ENCODE data around the gene FADS1. TPM values are rescaled to one million over a fixed set of nuclear protein-coding genes. Genes with fewer than 3 reads are reported as not detected.

FADS1 gene
- total and polyA plus RNA-seq, 12 donors, result 28.3 to 410 (median 102) TPM

DNA sequence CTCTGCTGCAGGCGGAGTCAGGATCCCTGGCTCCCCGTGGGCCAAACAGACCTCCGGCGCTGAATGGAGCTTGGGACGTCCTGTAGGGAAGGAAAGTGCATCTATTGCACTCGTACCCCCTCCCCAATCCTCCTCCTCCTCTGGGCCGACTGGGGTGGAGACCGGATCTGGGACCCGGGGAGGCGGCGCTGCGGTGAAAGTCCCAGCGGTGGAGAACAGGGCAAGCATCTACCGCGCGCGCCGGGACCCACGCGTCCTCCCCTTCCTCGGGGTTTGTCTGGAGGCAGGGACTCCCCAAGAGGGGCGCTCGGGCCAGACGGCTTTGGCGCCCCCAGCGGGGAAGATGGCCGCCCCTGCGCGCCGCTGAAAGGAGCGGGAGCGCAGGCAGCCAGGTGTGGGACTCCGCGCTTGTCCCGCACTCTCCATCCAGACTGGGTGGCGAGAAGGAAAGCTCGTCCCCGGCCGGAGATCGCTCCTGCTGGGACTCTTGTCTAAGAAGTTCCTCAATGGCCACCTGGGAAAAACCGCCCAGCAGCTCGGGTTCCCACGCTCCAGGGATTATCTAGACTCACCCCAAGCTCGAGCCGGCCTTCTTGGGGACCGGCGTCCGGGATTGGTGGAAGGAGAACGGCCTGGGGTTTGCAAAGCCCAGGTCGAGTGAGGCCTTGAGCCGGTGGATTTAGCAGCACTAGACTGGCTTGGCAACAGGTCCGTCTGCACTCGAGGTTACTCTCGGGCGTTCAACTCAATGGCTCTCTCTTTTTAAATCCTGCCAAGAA is 12.0 kb upstream of the FADS1 start:
- Histone ChIP-seq H3K27ac (peak overlapping the region; percentile 68 to 98 (median 92)), H3K4me3 (peak overlapping the region; percentile 53 to 81 (median 76)), H3K27me3 (no peaks in the 10 kb centered on the region), H3K4me1 (replicated peaks in 1 of 2) (peaks cover 27 to 54% of the 10 kb centered on the region in 2 donors), H3K9me3 (replicated peaks in 1 of 3) (no peaks in the 10 kb centered on the region), H3K36me3 (replicated peaks in 1 of 2) (no peaks in the 10 kb centered on the region)
- intact Hi-C loops (cut with DNase I), result no loop called here
- 1 to 12% (median 2%) methylated on average over 6 to 55 of the region's 55 CpGs for WGBS, 4 donors
- peak; percentile 54 to 90 (median 82) for DNase-seq
- TF ChIP-seq POLR2A (IDR thresholded peaks at IDR 0.05), result peak in 1 of 2 donors; percentile 76
- TF ChIP-seq, protein P1, sequence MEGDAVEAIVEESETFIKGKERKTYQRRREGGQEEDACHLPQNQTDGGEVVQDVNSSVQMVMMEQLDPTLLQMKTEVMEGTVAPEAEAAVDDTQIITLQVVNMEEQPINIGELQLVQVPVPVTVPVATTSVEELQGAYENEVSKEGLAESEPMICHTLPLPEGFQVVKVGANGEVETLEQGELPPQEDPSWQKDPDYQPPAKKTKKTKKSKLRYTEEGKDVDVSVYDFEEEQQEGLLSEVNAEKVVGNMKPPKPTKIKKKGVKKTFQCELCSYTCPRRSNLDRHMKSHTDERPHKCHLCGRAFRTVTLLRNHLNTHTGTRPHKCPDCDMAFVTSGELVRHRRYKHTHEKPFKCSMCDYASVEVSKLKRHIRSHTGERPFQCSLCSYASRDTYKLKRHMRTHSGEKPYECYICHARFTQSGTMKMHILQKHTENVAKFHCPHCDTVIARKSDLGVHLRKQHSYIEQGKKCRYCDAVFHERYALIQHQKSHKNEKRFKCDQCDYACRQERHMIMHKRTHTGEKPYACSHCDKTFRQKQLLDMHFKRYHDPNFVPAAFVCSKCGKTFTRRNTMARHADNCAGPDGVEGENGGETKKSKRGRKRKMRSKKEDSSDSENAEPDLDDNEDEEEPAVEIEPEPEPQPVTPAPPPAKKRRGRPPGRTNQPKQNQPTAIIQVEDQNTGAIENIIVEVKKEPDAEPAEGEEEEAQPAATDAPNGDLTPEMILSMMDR (IDR thresholded peaks at IDR 0.05), result peak; percentile 6 to 47 (median 38)

- H3K27me3 ChIP-seq, result no peaks in the 10 kb centered on the region
- peaks cover 27 to 49% of the 10 kb centered on the region in 2 donors for H3K4me1 ChIP-seq (replicated peaks in 1 of 2)
- intact Hi-C loops (cut with DNase I), result no loop called here
- no peaks in the 10 kb centered on the region for H3K9me3 ChIP-seq (replicated peaks in 1 of 3)
- TF ChIP-seq, protein P1 (IDR thresholded peaks at IDR 0.05), result no peak
- TF ChIP-seq POLR2A (IDR thresholded peaks at IDR 0.05), result no peak
- 0 to 7% (median 0%) methylated on average over 6 to 16 of the region's 16 CpGs for WGBS, 4 donors
- peak overlapping the region; percentile 68 to 98 (median 92) for H3K27ac ChIP-seq
- peak overlapping the region; percentile 53 to 81 (median 76) for H3K4me3 ChIP-seq
- no peak for DNase-seq
- H3K36me3 ChIP-seq (replicated peaks in 1 of 2), result no peaks in the 10 kb centered on the region
These were observed 11.5 kb upstream of the FADS1 start for GRCh38 chr11:61828379-61828628.

- no peaks in the 10 kb centered on the region for H3K9me3 ChIP-seq (replicated peaks in 1 of 3)
- peak within 1 kb of the TSS; percentile 53 to 81 (median 76) for H3K4me3 ChIP-seq
- 0 to 1% (median 0%) methylated on average over 17 to 83 of the region's 83 CpGs for WGBS, 4 donors
- H3K27ac ChIP-seq, result peak within 1 kb of the TSS; percentile 87 to 98 (median 92)
- peak; percentile 97 to 99 (median 98) for DNase-seq
- peaks cover 27 to 44% of the 10 kb centered on the region in 2 donors for H3K4me1 ChIP-seq (replicated peaks in 1 of 2)
- intact Hi-C loops (cut with DNase I), result no loop called here
- H3K36me3 ChIP-seq (replicated peaks in 1 of 2), result no peaks in the 10 kb centered on the region
- H3K27me3 ChIP-seq, result no peaks in the 10 kb centered on the region
- TF ChIP-seq POLR2A (IDR thresholded peaks at IDR 0.05), result peak; percentile 92 to 93
- TF ChIP-seq, protein P1 (IDR thresholded peaks at IDR 0.05), result peak in 2 of 6 experiments; percentile 29 to 49
These were observed 11.0 kb upstream of the FADS1 start, which contains the start of gene FADS2 for GRCh38 chr11:61827571-61828378. FADS2 (plus strand) TSS chr11:61828300; CDS start chr11:61828391, 91 bp downstream.

DNA sequence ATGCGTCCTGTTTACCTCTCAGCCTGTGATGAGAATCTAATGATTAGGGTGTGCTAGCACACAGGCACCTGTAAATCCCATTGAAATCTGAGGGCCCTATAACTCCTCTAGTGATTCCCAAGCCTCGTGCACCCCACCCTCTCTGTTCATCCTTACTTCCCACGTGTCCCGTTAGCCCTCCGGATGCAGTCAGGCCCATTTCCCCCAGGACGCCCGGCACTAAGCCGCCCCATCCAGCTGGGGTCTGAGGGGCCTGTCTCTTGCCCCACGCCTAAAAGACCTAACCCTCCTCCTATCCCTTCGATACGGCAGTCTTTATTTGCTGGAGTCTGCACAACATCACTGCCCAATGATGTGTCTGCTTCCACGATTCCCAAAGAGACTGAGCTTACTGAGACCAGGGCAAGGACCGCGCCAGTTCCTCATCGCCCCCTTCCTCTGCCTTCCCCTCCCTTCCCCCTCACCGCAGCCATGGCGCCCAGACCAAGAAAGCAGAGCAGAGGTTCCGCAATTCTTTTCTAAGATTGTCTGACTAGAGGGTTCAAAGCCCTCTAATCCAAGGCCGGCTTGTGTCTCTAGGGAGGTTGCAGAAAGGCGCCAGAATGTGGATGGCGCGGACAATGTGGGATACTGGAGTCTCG is 10.2 kb upstream of the FADS1 start:
- intact Hi-C loops (cut with DNase I), result no loop called here
- TF ChIP-seq POLR2A (IDR thresholded peaks at IDR 0.05), result no peak
- TF ChIP-seq, protein P1 (IDR thresholded peaks at IDR 0.05), result no peak
- peaks cover 27 to 37% of the 10 kb centered on the region in 2 donors for H3K4me1 ChIP-seq (replicated peaks in 1 of 2)

More for the DNA sequence above, 10.2 kb upstream of the FADS1 start:
- Histone ChIP-seq H3K9me3 (replicated peaks in 1 of 3) (no peaks in the 10 kb centered on the region), H3K27me3 (no peaks in the 10 kb centered on the region), H3K4me3 (peak overlapping the region in 3 of 4 donors; percentile 23 to 81 (median 53)), H3K27ac (peak overlapping the region; percentile 87 to 98 (median 92)), H3K36me3 (replicated peaks in 1 of 2) (no peaks in the 10 kb centered on the region)
- WGBS, 4 donors, result 15 to 31% (median 20%) methylated on average over 14 to 23 of the region's 23 CpGs
- DNase-seq, result no peak
